HCT116 (cell line): ENCODE measurements around the gene F7. TPM values are rescaled to one million over a fixed set of nuclear protein-coding genes. Genes with fewer than 3 reads are reported as not detected.

Source experiments
- ATAC-seq: fragments of 200-7000 bp; cut with Tn5 transposase; 2 replicates; pipeline ENCODE4 v1.9.1; 2020; ENCODE audit warnings: mild to moderate bottlenecking, moderate library complexity
- BruUV-seq: library from RNA; stranded (reverse); fragments of 400-500 nt; replicated peaks from 2 replicates; lab custom pipeline; 2021; lab: Mats Ljungman, UMichigan
- CTCF ChIA-PET: fragments of 300-600 bp; sonication (Branson Sonifier 250); formaldehyde crosslinking; loops from one replicate; lab custom pipeline; 2021; ENCODE audit warnings: antibody characterized with exemption; lab: Charles Lee
- POLR2A ChIA-PET: fragments of 300-600, 350-600 bp; sonication (Branson Sonifier 250); formaldehyde crosslinking; loops from one replicate; lab custom pipeline; 2021; ENCODE audit warnings: antibody characterized with exemption; lab: Charles Lee
- RAD21 ChIA-PET, 2 experiments: fragments of 300-600 bp; sonication (Branson Sonifier 250); formaldehyde crosslinking; loops; one replicate each; lab custom pipeline; 2023; ENCODE audit warnings: low total read pairs in 2 of 2; ENCODE audit not compliant: uncharacterized antibody in 2 of 2, unreplicated experiment in 2 of 2, low non-redundant PET in 1 of 2; lab: Charles Lee
- DNase-seq: peaks from one replicate; pipeline ENCODE4 v3.0.0-alpha.2; 2010; ENCODE audit warnings: low read depth, low spot score
- H2AFZ ChIP-seq: fragments of 200-600 bp; shearing (Covaris generic), sonication (generic); 2 replicates; pipeline ENCODE4 v1.6.1; 2017; ENCODE audit warnings: low read depth, mixed run types, mixed read lengths, antibody characterized with exemption, low read length; ENCODE audit not compliant: poor library complexity, severe bottlenecking
- H3K27ac ChIP-seq: 2 replicates; pipeline ENCODE4 v1.5.1; 2012; ENCODE audit warnings: low read depth, low read length
- H3K27me3 ChIP-seq: fragments of 200-600 bp; sonication (generic); 2 replicates; pipeline ENCODE4 v1.6.1; 2016; ENCODE audit warnings: mixed run types, low read length, mixed read lengths; ENCODE audit not compliant: insufficient read depth
- H3K36me3 ChIP-seq, 2 experiments: fragments of 200-500 bp in 1 of 2; fragments of 200-600 bp in 1 of 2; sonication (Bioruptor generic) in 1 of 2; sonication (generic) in 1 of 2; 2 replicates each; pipeline versions ENCODE4 v1.5.1 to v1.6.1; 2014 to 2016; ENCODE audit warnings: low read length in 2 of 2, inconsistent platforms in 1 of 2, mixed read lengths in 1 of 2, mixed run types in 1 of 2; ENCODE audit not compliant: insufficient read depth in 2 of 2, control insufficient read depth in 1 of 2
- H3K4me1 ChIP-seq, 2 experiments: fragments of 200-600 bp in 1 of 2; sonication (generic) in 1 of 2; 2 replicates each; pipeline versions ENCODE4 v1.5.1 to v1.6.1; 2012 to 2017; ENCODE audit warnings: low read length in 2 of 2, inconsistent platforms in 1 of 2, mild to moderate bottlenecking in 1 of 2, mixed read lengths in 1 of 2, mixed run types in 1 of 2, moderate library complexity in 1 of 2; ENCODE audit not compliant: insufficient read depth in 2 of 2, control insufficient read depth in 1 of 2
- H3K4me2 ChIP-seq: fragments of 200-600 bp; sonication (generic); 2 replicates; pipeline ENCODE4 v1.6.1; 2017; ENCODE audit warnings: mixed run types, low read length, mixed read lengths
- H3K4me3 ChIP-seq, 2 experiments: fragments of 200-600 bp in 1 of 2; sonication (generic) in 1 of 2; replicated peaks in 1 of 2; 2 replicates each; pipeline ENCODE4 v1.5.1; 2011 to 2016; ENCODE audit warnings: low read length in 2 of 2, control low read depth in 1 of 2, low read depth in 1 of 2, mild to moderate bottlenecking in 1 of 2, mixed read lengths in 1 of 2, mixed run types in 1 of 2
- H3K79me2 ChIP-seq: fragments of 200-600 bp; sonication (generic); 2 replicates; pipeline ENCODE4 v1.6.1; 2017; ENCODE audit warnings: mild to moderate bottlenecking, mixed run types, low read length, moderate library complexity, mixed read lengths; ENCODE audit not compliant: insufficient read depth
- H3K9ac ChIP-seq: fragments of 200-600 bp; sonication (generic); 2 replicates; pipeline ENCODE4 v1.6.1; 2016; ENCODE audit warnings: low read length, mixed read lengths
- H3K9me2 ChIP-seq: fragments of 200-600 bp; sonication (generic), shearing (Covaris generic); 2 replicates; pipeline ENCODE4 v1.6.1; 2017; ENCODE audit warnings: mixed run types, mild to moderate bottlenecking, moderate library complexity; ENCODE audit not compliant: insufficient read depth
- H3K9me3 ChIP-seq, 2 experiments: fragments of 200-500 bp in 1 of 2; fragments of 200-600 bp in 1 of 2; sonication (Bioruptor generic) in 1 of 2; sonication (generic) in 1 of 2; 2 replicates each; pipeline ENCODE4 v1.6.1; 2014 to 2017; ENCODE audit warnings: low read length in 2 of 2, mixed read lengths in 2 of 2, inconsistent platforms in 1 of 2, low read depth in 1 of 2, mild to moderate bottlenecking in 1 of 2, mixed run types in 1 of 2, moderate library complexity in 1 of 2; ENCODE audit not compliant: control insufficient read depth in 1 of 2, insufficient read depth in 1 of 2
- H4K20me1 ChIP-seq: fragments of 200-600 bp; sonication (generic), shearing (Covaris generic); 2 replicates; pipeline ENCODE4 v1.6.1; 2017; ENCODE audit warnings: mixed run types, mild to moderate bottlenecking, moderate library complexity; ENCODE audit not compliant: insufficient read depth
- CBX3 ChIP-seq: IDR thresholded peaks from 2 replicates; pipeline ENCODE4 v1.6.1; 2012; ENCODE audit warnings: low read depth
- YY1 ChIP-seq: IDR thresholded peaks from 2 replicates; pipeline ENCODE4 v1.6.1; 2011; ENCODE audit warnings: low read length, low read depth, moderate library complexity, mild to moderate bottlenecking; ENCODE audit not compliant: insufficient replicate concordance; ENCODE audit errors: extremely low read depth
- ZBTB33 ChIP-seq: IDR thresholded peaks from 2 replicates; pipeline ENCODE4 v1.6.1; 2011; ENCODE audit warnings: mild to moderate bottlenecking, low read length, moderate library complexity; ENCODE audit not compliant: insufficient replicate concordance; ENCODE audit errors: extremely low read depth
- ZNF274 ChIP-seq: fragments of 200-500 bp; sonication (Bioruptor generic); IDR thresholded peaks from 2 replicates; pipeline ENCODE4 v1.6.1; 2014; ENCODE audit warnings: mild to moderate bottlenecking, low read depth, low read length, inconsistent platforms
- intact Hi-C: fragments of 100-400 bp; cut with micrococcal nuclease; formaldehyde crosslinking; loops from 2 replicates; pipeline ENCODE4 v1.10.0; 2022
- total RNA-seq: library from RNA; stranded (reverse); gene quantifications from one replicate; pipeline ENCODE4 v1.2.1, GENCODE V29; 2021; ENCODE audit not compliant: unreplicated experiment

F7 gene
- total RNA-seq, 1 experiment from 2014 or later = not detected

GRCh38 chr13:113061271-113061625 is 44.3 kb upstream of the F7 start:
- Histone ChIP-seq H4K20me1 (no peaks in the 10 kb centered on the region), H3K4me3 (no peak overlapping the region), H3K9me3 (no peaks in the 10 kb centered on the region; a peak in 1 of 4 replicates), H3K9ac (no peak overlapping the region), H3K9me2 (no peaks in the 10 kb centered on the region), H3K4me1 (peaks cover 22 to 24% of the 10 kb centered on the region in 2 experiments), H3K27me3 (no peaks in the 10 kb centered on the region), H3K36me3 (no peaks in the 10 kb centered on the region), H2AFZ (no peak overlapping the region), H3K79me2 (no peaks in the 10 kb centered on the region), H3K27ac (no peak overlapping the region), H3K4me2 (no peak overlapping the region)
- RAD21 ChIA-PET = no interaction called here
- CTCF ChIA-PET = no interaction called here
- POLR2A ChIA-PET = no interaction called here
- no peak for ATAC-seq
- no peak for DNase-seq
- intact Hi-C loops = no loop called here
- BruUV-seq = no TSS peak
- TF ChIP-seq ZNF274 = no peak
- no peak for TF ChIP-seq CBX3
- TF ChIP-seq YY1 = no peak

GRCh38 chr13:113061796-113062425 is 43.7 kb upstream of the F7 start:
- no peaks in the 10 kb centered on the region for H3K36me3 ChIP-seq
- H3K79me2 ChIP-seq = no peaks in the 10 kb centered on the region
- TF ChIP-seq ZBTB33 = no peak
- H3K9ac ChIP-seq = no peak overlapping the region
- no peak for ATAC-seq
- no peaks in the 10 kb centered on the region for H4K20me1 ChIP-seq
- no TSS peak for BruUV-seq
- peaks cover 4% of the 10 kb centered on the region; the same call in 1 of the 2 replicates for H3K27me3 ChIP-seq
- no peaks in the 10 kb centered on the region; a peak in 1 of 4 replicates for H3K9me3 ChIP-seq
- H3K4me2 ChIP-seq = no peak overlapping the region
- no peak overlapping the region for H3K27ac ChIP-seq
- ChIA-PET RAD21 (no interaction called here), CTCF (no interaction called here), POLR2A (no interaction called here)
- intact Hi-C loops = no loop called here
- H3K4me1 ChIP-seq = peaks cover 28 to 31% of the 10 kb centered on the region in 2 experiments
- no peak overlapping the region for H2AFZ ChIP-seq
- no peak overlapping the region for H3K4me3 ChIP-seq
- no peaks in the 10 kb centered on the region for H3K9me2 ChIP-seq
- no peak for DNase-seq
